Breast epithelium (tissue), 4 donors: Measurements from ENCODE around the gene RPL35A. TPM values are rescaled to one million over a fixed set of nuclear protein-coding genes. Genes with fewer than 3 reads are reported as not detected.
"Not testable (repeated sequence)": the region's sequence is repeated elsewhere in the genome, so short reads cannot be mapped to it uniquely, and the experiment has no call there.

Source experiments
- DNase-seq, 2 donors: peaks; one replicate each; pipeline ENCODE4 v3.0.0-alpha.2; 2019; ENCODE audit warnings: low spot score in 2 of 2
- H3K27ac ChIP-seq, 2 donors: fragments of 200-600 bp; sonication (generic) in 1 of 2; one replicate each; pipeline ENCODE4 v1.5.1; 2016 to 2019; ENCODE audit warnings: mild to moderate bottlenecking in 1 of 2
- H3K27me3 ChIP-seq, 2 donors: fragments of 200-600 bp; sonication (generic) in 1 of 2; one replicate each; pipeline versions ENCODE4 v1.5.1 to v1.6.0; 2017 to 2019; ENCODE audit warnings: control low read depth in 1 of 2, mild to moderate bottlenecking in 1 of 2
- H3K36me3 ChIP-seq: fragments of 200-600 bp; one replicate; pipeline ENCODE4 v1.5.1; 2019
- H3K4me1 ChIP-seq, 2 donors: fragments of 200-600 bp; sonication (generic); one replicate each; pipeline ENCODE4 v1.5.1; 2016 to 2019; ENCODE audit warnings: control low read depth in 1 of 2
- H3K4me3 ChIP-seq, 3 donors: fragments of 200-600 bp; sonication (generic); 1 replicate in 2 of 3; 2 replicates in 1 of 3; pipeline ENCODE4 v1.5.1; 2016 to 2019; ENCODE audit warnings: mild to moderate bottlenecking in 3 of 3, moderate library complexity in 2 of 3
- H3K9me3 ChIP-seq, 2 donors: fragments of 200-600 bp; sonication (generic) in 1 of 2; one replicate each; pipeline ENCODE4 v1.5.1; 2016 to 2019; ENCODE audit warnings: control low read depth in 1 of 2
- POLR2A ChIP-seq: fragments of 450-650 bp; IDR thresholded peaks from one replicate; pipeline ENCODE4 v1.6.1; 2016; ENCODE audit warnings: antibody characterized with exemption, mild to moderate bottlenecking, moderate library complexity
- POLR2AphosphoS5 ChIP-seq, 3 donors: sonication (generic); formaldehyde crosslinking; IDR thresholded peaks; one replicate each; pipeline ENCODE4 v1.6.1; 2017; ENCODE audit warnings: antibody characterized with exemption in 3 of 3
- intact Hi-C: fragments of 100-400 bp; cut with DNase I; formaldehyde crosslinking; loops from one replicate; pipeline ENCODE4 v1.15.1; 2023; ENCODE audit warnings: low total_unique reads
- total RNA-seq, 3 donors: library from RNA; depleted of rRNA; stranded (reverse); fragments of >200 nt; gene quantifications; one replicate each; pipeline ENCODE4 v1.1.0, GENCODE V29; 2016
- TF ChIP-seq, protein P1 (sequence below), 3 donors: fragments of 450-650 bp; IDR thresholded peaks; one replicate each; pipeline ENCODE4 v1.5.1; 2016 to 2017; ENCODE audit warnings: antibody characterized with exemption in 3 of 3, mild to moderate bottlenecking in 3 of 3, moderate library complexity in 3 of 3

The RPL35A gene
- total RNA-seq, 3 donors from 2014 or later = 650 to 918 (median 888) TPM

DNA sequence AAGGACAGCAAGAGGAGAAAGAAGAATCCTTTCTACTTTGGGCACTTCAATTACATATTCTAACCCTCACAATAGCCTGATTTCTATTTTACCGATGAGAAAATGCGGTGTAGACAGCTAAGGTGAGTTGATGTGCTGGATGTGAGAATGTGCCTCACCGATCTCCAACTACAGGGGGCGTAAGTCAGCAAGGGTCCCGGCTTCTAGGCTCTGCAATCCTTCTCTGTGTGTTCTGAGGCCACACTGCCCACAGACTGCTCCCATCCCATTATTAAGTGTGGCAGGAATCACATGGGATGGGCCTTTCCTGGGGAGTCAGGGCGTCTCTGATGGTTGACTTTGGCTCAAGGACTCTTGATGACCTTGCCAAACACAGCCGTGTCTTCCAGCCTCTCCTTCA lies 23.6 kb upstream of the RPL35A start:
- intact Hi-C loops = no loop called here
- no peaks in the 10 kb centered on the region for H3K9me3 ChIP-seq
- no peak for TF ChIP-seq POLR2AphosphoS5 (IDR thresholded peaks at IDR 0.05)
- H3K4me1 ChIP-seq = no peaks in the 10 kb centered on the region
- DNase-seq = no peak
- H3K27ac ChIP-seq = no peak overlapping the region
- H3K4me3 ChIP-seq = no peak overlapping the region
- H3K27me3 ChIP-seq = no peaks in the 10 kb centered on the region
- H3K36me3 ChIP-seq = no peaks in the 10 kb centered on the region

DNA sequence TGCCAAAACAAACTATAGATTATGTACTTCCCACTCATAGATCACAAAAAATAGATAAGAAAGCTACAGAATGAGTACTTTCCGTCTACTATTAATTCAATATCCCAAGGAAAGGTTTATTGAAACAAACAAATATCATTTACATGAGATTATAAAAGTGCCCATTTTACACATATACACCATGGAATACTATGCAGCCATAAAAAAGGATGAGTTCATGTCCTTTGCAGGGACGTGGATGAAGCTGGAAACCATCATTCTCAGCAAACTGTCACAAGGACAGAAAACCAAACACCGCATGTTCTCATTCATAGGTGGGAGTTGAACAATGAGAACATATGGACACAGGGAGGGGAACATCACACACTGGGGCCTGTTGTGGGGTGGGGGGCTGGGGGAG lies 22.4 kb upstream of the RPL35A start:
- H3K4me3 ChIP-seq, H3K27me3 ChIP-seq, intact Hi-C loops, DNase-seq, H3K9me3 ChIP-seq, H3K36me3 ChIP-seq, H3K27ac ChIP-seq, H3K4me1 ChIP-seq: not testable (repeated sequence)

DNA sequence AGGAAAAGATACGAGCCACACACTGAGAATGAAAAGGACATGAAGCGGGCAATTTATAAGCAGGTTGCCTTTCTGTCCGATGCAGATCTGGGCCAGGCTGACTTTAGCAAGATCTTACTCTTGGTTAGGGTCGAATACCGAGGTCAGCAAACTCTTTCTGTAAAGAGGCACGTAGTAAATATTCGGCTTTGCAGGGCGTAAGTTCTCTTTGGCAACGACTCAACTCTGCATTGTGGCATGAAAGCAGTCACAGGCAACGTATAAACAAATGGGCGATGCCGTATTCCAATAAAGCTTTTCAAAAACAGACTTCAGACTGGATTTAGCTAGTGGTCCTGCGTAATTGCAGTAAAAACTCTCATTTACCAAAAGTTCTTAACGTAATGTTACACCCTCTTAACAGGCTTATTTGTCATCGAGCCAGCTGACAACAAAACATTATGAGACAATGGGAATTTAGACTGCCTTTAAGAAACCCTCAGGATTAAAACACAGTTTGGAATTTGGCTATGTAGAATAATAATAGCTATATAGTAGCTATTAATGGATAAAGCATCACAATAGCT lies 13.1 kb upstream of the RPL35A start:
- Histone ChIP-seq H3K4me3 (no peak overlapping the region), H3K9me3 (no peaks in the 10 kb centered on the region), H3K4me1 (no peaks in the 10 kb centered on the region), H3K27me3 (no peaks in the 10 kb centered on the region), H3K36me3 (no peaks in the 10 kb centered on the region), H3K27ac (no peak overlapping the region)
- TF ChIP-seq POLR2A = no peak
- TF ChIP-seq, protein P1, sequence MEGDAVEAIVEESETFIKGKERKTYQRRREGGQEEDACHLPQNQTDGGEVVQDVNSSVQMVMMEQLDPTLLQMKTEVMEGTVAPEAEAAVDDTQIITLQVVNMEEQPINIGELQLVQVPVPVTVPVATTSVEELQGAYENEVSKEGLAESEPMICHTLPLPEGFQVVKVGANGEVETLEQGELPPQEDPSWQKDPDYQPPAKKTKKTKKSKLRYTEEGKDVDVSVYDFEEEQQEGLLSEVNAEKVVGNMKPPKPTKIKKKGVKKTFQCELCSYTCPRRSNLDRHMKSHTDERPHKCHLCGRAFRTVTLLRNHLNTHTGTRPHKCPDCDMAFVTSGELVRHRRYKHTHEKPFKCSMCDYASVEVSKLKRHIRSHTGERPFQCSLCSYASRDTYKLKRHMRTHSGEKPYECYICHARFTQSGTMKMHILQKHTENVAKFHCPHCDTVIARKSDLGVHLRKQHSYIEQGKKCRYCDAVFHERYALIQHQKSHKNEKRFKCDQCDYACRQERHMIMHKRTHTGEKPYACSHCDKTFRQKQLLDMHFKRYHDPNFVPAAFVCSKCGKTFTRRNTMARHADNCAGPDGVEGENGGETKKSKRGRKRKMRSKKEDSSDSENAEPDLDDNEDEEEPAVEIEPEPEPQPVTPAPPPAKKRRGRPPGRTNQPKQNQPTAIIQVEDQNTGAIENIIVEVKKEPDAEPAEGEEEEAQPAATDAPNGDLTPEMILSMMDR (IDR thresholded peaks at IDR 0.05) = no peak
- no peak for TF ChIP-seq POLR2AphosphoS5 (IDR thresholded peaks at IDR 0.05)
- intact Hi-C loops = no loop called here
- no peak for DNase-seq

DNA sequence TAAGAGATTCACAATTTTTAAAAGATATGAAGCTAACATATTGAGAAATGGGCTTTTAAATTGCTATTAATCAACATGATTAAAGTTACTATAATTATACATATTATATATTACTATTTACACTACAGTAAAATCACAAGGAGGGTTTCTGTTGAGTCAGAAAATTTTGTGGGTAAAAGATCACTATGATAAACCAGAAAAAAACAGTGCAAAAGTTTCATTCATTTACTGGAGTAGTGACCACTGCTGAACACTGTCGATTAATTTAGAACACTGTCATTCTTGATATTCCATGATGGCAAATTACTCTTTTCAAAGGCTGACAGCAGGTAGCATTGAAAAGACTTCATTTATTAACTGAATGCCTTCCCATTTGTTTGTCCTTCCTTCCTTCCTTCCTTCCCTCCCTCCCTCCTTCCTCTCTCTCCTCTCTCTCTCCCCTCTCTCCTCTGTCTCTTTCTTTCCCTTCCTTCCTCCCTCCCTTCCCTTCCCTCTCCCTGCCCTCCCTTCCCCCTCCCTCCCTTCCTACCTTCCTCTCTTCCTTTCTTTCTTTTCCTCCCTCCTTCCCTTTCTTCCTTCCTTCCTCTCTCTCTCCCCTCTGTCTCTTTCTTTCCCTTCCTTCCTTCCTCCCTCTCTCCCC lies 9.1 kb upstream of the RPL35A start:
- H3K27me3 ChIP-seq = no peaks in the 10 kb centered on the region
- no peaks in the 10 kb centered on the region for H3K4me1 ChIP-seq
- no peak overlapping the region for H3K4me3 ChIP-seq
- no peaks in the 10 kb centered on the region for H3K36me3 ChIP-seq
- H3K27ac ChIP-seq = no peak overlapping the region
- no peak for DNase-seq
- TF ChIP-seq, protein P1 (IDR thresholded peaks at IDR 0.05) = no peak
- TF ChIP-seq POLR2A = no peak
- no peak for TF ChIP-seq POLR2AphosphoS5 (IDR thresholded peaks at IDR 0.05)
- H3K9me3 ChIP-seq = no peaks in the 10 kb centered on the region
- intact Hi-C loops = no loop called here

DNA sequence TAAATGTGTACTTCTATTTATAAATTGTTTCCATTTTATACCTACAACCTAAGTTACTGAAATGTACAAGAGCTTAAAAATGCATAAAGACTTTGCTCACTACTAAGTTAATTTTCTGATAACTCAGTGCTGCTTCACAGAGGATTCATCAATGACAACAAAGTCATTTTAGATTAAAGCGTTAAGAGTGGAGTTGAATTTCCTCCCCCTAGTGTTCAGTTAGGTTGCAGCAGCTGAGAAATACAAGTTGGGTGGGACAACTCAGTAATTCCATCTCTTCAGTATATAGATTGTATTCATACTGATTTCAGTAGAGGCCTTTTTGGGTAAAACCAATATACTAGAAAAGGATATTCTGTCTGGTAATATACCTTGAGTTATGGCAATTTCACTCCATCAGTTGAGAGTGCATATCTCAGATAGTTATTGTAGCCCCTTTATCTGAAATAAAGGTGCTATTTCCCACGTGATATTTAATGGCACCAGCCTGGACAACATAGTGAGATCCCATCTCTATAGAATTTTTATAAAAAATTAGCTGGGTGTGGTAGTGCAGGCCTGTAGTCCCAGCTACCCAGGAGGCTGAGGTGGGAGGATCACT lies 6.9 kb upstream of the RPL35A start:
- TF ChIP-seq, protein P1 (IDR thresholded peaks at IDR 0.05) = peak; percentile 42 to 64 (median 56)
- TF ChIP-seq POLR2AphosphoS5 (IDR thresholded peaks at IDR 0.05) (no peak), POLR2A (no peak)
- Histone ChIP-seq H3K9me3 (no peaks in the 10 kb centered on the region), H3K27me3 (no peaks in the 10 kb centered on the region), H3K36me3 (no peaks in the 10 kb centered on the region), H3K27ac (no peak overlapping the region), H3K4me3 (no peak overlapping the region), H3K4me1 (no peaks in the 10 kb centered on the region)
- intact Hi-C loops = no loop called here
- no peak for DNase-seq

DNA sequence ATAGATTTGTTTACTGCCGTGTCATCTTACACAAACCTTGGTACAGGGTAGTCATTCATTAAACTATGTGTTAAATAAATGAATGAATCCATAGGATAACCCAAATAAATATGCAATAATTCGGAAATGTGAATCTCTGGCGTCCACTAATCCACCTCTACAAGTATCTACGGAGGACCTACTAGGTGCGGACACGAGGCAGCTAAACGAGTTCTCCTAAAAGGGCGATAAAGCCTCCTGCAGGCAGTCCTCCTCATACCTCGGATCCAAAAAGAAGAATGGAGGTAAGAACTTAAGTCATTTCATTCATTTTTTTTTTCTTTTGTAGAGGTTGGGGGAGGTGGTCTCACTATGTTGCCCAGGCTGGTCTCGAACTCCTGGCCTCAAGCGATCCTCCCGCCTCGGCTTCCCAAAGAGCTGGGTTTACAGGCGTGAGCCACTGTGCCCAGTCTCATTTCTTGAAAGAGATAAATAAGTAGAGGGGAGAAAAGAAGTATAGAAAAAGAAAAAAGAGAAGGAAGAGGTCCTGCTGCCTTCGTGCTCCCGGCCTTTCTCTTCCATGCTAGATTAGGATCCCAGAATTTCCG lies 706 bp upstream of the RPL35A start:
- Histone ChIP-seq H3K36me3 (no peaks in the 10 kb centered on the region), H3K9me3 (no peaks in the 10 kb centered on the region), H3K27ac (peak overlapping the region; percentile 91), H3K4me3 (peak overlapping the region; percentile 65 to 74 (median 65)), H3K27me3 (no peaks in the 10 kb centered on the region), H3K4me1 (peaks cover 0 to 4% of the 10 kb centered on the region in 2 donors)
- TF ChIP-seq POLR2A (no peak), POLR2AphosphoS5 (IDR thresholded peaks at IDR 0.05) (no peak)
- TF ChIP-seq, protein P1 (IDR thresholded peaks at IDR 0.05) = no peak
- intact Hi-C loops = no loop called here
- no peak for DNase-seq
